Fibroblast of lung (primary cell): Measurements from ENCODE around the gene KBTBD13.

ENCODE experiments used
- CTCF ChIP-seq, 2 donors: IDR thresholded peaks in 1 of 2; conservative IDR thresholded peaks in 1 of 2; 1 replicate in 1 of 2; 2 replicates in 1 of 2; pipeline ENCODE4 v1.5.1; 2011 to 2012; ENCODE audit warnings: low read length in 2 of 2, control low read depth in 1 of 2, inconsistent platforms in 1 of 2, low read depth in 1 of 2, mild to moderate bottlenecking in 1 of 2
- EZH2 ChIP-seq: IDR thresholded peaks from 2 replicates; pipeline ENCODE4 v1.5.1; 2012; ENCODE audit warnings: low read length, control low read depth, mild to moderate bottlenecking; ENCODE audit errors: missing control alignments

GRCh38 chr15:65029736-65030208 lies 46.8 kb upstream of the KBTBD13 start:
- TF ChIP-seq CTCF (conservative IDR thresholded peaks at IDR 0.05 in 1 of 2, IDR thresholded peaks at IDR 0.05 in 1 of 2; ENCODE audit: low read depth in 1 of 2, low read length in 2 of 2) (no peak), EZH2 (no peak)
